T-helper 9 cell (primary cell): ENCODE results near the gene ZNF532.
"Not testable (repeated sequence)": the region's sequence is repeated elsewhere in the genome, so short reads cannot be mapped to it uniquely, and the experiment has no call there.

Experiments
- DNase-seq: peaks from one replicate; pipeline ENCODE4 v3.0.0-alpha.2; 2020
- total RNA-seq, 2 donors: gene quantifications; one replicate each; lab custom pipeline; 2026; lab: John Stamatoyannopoulos, UW

ZNF532 gene, protein sequence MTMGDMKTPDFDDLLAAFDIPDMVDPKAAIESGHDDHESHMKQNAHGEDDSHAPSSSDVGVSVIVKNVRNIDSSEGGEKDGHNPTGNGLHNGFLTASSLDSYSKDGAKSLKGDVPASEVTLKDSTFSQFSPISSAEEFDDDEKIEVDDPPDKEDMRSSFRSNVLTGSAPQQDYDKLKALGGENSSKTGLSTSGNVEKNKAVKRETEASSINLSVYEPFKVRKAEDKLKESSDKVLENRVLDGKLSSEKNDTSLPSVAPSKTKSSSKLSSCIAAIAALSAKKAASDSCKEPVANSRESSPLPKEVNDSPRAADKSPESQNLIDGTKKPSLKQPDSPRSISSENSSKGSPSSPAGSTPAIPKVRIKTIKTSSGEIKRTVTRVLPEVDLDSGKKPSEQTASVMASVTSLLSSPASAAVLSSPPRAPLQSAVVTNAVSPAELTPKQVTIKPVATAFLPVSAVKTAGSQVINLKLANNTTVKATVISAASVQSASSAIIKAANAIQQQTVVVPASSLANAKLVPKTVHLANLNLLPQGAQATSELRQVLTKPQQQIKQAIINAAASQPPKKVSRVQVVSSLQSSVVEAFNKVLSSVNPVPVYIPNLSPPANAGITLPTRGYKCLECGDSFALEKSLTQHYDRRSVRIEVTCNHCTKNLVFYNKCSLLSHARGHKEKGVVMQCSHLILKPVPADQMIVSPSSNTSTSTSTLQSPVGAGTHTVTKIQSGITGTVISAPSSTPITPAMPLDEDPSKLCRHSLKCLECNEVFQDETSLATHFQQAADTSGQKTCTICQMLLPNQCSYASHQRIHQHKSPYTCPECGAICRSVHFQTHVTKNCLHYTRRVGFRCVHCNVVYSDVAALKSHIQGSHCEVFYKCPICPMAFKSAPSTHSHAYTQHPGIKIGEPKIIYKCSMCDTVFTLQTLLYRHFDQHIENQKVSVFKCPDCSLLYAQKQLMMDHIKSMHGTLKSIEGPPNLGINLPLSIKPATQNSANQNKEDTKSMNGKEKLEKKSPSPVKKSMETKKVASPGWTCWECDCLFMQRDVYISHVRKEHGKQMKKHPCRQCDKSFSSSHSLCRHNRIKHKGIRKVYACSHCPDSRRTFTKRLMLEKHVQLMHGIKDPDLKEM (N-terminal part only)
- total RNA-seq: 10.6 to 16.5 reads per million in 2 donors

DNA sequence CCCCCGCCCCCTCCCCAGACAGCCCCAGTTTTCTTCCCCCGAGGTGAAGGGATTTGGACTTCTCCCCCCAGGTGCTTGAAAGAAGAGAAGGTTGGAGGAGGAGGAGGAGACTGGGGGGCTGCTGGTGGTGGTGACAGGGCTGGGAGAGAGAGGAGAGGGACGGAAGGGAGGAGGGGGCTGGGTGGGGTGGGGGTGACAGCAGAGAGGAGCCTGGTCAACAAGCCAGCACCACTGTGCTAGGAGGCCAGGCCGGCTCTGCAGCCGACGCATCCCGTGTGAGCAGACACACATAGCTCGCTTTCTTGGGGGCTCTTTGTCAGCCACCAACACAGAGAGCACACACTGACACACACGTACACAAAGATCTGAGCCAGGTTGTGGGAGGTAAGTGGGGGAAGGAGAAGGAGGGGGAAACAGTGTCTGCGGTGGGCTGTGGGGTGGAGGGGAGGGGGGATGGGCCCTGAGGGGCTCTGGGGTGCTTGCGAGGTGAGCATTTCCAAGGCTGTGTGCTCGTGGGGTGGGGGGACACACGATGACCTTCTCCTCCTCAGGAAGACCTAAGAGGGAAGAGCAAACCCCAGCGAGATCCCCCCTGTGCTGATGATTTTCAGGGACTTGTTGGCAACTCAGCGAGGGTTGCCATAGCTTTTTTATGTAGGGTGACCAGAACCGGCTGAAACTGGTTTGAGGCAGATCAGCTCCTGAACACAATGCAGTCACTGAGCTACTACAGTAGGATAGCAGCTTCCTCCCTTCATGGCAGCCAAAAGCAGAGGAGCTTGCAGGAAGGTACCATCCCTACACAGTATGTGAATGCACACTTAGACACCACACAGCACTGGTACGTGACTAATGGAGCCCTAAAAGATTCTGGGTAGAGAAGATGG, at the start of gene ZNF532:
TSS of gene ZNF532 (plus strand) at position 732 of the 887 bp plus-strand sequence. CDS start 53,411 bp downstream, outside the sequence.
- no peak for DNase-seq

DNA sequence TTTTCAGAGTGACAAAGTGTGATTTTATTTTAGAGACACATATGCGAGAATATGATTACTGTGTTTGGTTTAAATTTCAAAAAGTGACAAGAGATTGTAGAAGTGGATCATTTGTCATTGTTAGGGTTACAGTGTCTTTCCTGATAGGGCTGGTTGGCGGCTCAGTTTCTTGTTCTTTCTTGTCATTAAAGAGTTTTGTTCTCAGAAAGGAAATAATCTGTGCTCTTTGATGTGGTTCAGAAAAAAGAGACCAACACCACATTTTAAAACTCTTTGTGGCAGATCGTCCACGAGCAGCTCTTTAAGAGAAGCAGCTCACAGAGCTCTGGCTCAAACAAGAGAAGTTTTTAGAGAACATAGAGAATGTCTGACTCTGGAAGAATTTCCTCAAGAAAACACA, 45.6 kb upstream of the ZNF532 start:
- DNase-seq: no peak

DNA sequence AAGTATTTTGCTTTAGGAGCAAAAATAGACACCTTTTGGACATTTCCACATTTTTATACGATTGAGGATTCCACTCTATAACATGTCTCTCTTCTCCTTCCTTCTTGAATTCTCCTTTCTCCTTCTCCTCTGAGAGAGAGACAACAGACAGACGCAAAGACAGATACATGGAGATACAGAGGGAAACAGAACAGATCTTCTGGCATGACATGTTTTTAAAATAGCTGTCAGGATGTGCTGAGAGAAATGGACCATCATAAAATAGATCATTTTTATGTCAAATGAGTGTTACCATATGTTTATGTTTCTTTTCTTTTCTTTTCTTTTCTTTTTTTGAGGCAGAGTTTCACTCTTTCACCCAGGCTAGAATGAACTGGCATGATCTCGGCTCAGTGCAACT, 44.4 kb upstream of the ZNF532 start:
- no peak for DNase-seq

DNA sequence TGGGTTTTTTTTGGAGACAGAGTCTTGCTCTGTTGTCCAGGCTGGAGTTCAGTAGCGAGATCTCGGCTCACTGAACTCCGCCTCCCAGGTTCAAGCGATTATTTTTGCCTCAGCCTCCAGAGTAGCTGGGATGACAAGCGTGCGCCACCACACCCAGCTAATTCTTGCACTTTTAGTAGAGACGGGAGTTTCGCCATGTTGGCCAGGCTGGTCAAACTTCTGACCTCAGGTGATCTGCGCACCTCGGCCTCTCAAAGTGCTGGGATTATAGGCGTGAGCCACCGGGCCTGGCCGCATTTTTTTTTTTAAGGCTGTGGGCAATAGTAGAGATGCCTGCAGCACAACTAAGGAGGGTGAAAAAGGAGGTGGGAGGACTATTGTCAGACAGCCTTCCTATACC, 41.7 kb upstream of the ZNF532 start:
- DNase-seq: no peak

DNA sequence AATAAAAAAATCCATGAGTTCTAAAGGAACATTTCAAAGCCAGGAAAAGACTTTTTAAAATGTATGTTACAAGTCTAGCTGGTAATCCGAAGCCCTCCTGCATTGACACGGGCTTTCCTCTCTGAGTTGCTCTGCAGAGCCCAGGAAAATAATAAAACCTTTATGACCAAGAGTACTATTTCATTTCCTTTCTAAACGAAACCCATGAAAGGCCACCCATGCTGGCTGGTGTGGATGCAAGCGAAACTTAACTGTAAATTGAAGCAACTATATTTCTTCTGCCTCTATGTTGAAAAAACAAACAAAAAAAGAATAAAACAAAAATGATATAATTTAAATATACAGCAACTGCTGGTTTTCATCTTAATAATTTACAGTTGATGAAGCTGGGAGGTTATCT, 41.3 kb upstream of the ZNF532 start:
- DNase-seq: no peak

DNA sequence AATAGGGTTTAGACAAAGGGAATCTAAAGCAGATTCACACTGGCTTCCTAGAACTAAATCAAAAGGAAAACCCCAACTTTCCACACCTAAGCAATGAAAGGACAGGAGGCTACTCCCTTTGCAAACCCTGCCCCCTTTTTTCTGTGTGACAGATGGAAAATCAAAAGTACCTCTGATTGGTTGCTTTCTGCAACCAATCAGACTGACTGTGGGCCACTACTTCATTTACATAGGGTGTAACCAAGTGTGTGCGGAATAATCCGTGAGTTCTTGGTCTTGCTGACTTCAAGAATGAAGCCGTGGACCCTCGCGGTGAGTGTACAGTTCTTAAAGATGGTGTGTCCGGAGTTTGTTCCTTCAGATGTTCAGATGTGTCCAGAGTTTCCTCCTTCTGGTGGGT, 37.8 kb upstream of the ZNF532 start:
- DNase-seq: not testable (repeated sequence)

DNA sequence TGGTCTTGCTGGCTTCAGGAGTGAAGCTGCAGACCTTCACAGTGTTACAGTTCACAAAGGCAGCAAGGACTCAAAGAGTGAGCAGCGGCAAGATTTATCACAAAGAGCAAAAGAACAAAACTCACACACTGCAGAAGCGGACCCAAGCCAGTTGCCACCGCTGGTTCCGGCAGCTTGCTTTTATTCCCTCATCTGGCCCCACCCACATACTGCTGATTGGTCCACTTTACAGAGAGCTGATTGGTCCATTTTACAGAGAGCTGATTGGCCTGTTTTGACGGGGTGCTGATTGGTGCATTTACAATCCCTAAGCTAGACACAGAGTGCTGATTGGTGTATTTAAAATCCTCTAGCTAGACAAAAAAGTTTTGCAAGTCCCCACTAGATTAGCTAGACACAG, 37.2 kb upstream of the ZNF532 start:
- no peak for DNase-seq

DNA sequence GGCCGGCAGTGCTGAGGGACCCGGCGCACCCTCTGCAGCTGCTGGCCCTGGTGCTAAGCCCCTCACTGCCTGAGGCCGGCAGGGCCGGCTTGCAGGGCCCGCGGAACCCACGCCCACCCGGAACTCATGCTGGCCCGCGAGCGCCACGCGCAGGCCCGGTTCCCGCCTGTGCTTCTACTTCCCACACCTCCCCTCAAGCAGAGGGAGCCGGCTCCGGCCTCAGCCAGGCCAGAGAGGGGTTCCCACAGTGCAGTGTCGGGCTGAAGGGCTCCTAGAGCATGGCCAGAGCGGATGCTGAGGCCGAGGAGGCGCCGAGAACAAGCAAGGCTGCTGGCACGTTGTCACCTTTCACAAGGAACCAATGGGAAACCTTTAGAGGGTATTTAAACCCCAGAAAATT, 36.8 kb upstream of the ZNF532 start:
- no peak for DNase-seq

DNA sequence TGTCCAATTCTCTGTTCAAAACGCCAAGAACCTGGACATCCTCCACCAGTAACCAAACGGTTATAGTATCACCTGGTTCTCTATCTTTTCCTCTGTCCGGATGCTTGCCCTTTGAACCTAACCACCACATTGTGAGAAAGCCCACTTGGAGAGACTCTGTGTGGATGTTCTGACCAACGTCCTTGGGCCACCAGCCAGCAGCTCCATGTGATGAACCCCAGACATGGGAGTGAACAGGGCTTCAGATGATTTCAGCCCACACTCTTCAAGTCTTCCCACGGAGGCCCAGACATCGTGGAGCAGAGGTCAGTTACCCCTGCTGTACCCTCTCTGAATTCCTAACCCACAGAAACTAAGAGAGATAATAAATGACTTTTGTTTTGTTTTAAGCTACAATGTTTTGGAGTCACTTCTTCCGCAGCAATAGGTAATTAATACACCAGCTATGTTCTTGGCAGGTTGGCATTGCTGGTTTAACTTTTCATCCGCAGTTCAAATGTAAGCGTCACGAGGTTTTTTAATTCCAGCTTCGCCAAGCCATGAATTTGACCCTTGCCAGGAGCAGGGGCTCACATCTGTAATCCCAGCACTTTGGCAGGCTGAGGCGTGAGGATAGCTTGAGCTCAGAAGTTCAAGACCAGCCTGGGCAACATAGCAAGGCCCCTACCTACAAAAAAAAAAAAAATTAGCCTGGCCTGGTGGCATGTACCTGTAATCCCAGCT, 36.1 kb upstream of the ZNF532 start:
- no peak for DNase-seq

DNA sequence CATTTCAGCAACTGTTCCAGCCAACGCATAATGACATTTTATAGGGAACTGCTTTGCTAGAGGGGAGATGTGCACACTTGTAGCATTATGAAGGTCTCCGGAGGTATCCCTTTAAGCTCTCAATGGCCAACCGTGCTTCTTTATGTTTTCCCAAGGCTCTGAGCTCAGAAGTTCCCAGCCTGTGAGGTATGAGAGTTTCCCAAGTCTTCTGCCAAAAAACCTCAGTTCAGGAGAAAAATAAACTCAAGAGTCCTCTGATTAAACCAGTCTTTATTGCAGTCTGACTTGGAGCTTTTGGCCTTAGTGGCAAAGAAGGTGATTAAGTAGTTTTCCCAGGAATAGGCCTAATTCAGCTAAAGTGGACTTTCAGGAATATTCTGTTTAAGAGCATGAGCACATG, 35.4 kb upstream of the ZNF532 start:
- no peak for DNase-seq

DNA sequence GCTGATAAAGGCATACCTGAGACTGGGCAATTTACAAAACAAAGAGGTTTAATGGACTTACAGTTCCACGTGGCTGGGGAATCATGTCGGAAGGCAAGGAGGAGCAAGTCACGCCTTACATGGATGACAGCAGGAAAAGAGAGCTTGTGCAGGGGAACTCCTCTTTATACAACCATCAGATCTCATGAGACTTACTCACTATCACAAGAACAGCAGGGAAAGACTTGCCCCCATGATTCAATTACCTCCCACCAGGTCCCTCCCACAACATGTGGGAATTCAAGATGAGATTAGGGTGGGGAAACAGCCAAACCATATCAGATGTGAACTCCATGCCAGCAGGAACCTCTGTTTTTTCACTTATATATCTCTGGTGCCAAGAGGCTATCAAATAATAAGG, 34.8 kb upstream of the ZNF532 start:
- DNase-seq: not testable (repeated sequence)

DNA sequence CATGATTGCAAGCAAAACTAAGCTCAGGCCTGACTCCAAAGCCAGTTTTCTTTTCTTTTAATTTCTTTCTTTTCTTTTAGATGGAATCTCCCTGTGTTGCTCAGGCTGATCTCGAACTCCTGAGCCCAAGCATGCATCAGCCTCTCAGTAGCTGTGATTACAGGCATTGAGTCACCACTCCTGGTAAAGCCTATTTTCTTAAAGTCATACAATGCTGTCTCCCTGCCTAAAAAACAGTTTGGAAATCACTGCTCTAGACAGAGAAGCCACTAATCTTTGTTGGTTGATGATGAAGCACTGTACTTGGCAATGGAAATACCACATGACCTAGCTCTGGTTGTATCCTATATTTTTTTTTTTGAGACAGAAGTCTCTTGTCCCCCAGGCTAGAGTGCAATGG, 33.1 kb upstream of the ZNF532 start:
- no peak for DNase-seq

DNA sequence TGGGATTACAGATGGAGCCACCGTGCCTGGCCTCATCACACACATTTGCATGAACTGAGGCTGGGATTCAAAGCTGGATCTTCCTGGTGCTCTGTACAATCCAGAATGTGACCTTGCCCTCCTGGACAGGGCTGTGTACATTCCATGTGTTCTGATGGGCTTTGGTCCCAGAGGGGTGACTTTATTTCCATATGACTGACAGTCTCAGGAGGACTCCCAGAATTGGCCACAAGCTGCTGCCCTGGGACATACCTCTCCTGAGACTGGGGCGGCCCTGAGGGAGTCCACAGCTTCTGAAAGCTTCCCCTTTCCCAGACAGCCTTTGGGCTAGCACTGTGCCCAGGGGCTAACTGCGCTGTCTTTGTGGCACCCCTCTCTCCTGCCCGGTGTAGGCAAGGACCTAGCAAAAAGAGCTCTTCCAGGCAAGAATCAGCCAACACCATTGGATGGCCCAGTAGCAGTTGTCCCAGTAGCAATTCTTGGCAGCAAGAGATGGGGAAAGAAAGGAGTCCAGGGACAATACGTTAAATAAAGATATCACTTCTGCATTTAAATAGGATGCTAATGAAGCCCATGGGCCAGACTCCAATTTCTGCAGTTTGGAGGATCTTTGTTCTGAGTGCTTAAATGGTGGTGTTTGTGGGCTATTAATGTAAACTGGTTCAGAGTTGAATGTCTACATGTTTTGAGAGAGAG, 26.4 kb upstream of the ZNF532 start:
- DNase-seq: no peak

DNA sequence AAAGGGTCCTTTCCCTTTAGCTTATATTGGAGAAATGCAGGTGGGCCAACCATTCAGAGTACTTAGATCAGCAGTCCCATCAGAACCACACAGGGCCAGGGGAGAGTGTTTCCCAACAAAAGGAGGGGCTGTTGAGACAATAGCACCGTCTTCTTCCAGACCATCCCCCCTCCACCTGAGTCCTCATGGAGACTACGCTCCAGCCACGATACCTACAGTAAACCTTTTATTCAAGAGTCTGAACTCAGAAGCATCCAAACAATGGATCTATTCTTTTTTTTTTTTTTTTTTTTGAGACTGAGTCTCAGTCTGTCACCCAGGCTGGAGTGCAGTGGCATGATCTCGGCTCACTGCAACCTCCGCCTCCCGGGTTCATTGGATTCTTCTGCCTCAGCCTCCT, 25.7 kb upstream of the ZNF532 start:
- DNase-seq: no peak

DNA sequence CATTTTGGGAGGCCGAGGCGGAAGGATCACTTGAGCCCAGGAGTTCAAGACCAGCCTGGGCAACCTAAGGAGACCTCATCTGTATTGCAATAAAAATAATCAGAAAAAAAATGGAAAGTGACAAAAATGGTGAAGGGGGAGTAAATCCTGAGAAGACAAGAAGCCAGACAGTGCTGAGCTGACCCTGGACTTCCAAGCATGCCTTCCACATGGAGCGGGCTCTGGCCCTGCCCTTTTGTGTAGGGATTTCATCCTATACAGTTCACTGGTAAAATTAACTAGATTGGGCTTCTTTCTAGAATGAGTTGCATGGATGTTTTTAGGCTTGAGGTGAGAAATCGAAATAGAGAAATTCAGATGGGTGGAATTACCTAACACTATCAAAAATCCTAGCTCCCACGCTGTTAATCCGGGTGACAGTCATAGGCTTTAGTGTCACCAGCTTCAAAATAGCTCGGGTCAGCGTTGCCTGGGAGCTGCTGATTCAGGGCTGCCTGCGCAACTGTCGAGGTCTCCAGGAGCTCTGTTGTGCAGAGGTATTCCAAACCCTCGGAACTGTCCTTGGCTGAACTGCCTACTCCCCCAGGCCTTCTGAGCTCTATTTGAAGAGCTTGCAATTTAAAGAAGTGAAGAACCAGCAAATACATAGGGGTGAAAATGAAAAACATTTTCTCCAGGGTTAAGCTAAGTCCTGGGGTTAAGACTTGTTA, 21.5 kb upstream of the ZNF532 start:
- DNase-seq: no peak

DNA sequence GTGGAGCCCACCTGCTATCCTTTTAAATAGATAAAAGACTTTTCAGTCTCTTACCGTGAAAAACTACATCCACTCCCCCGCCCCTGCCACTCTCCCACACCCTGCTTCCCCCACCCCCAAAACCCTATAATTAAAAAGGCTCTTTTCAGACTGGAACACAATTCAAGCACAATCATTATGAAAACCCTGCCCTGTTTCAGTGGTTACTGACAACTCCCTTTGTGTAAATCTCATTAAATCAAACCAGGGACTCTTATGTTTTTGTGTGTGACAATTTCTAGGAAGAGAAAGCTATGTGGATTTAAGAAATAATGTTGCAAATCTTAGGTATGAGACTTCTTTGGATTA, 21.0 kb upstream of the ZNF532 start:
- DNase-seq: no peak

DNA sequence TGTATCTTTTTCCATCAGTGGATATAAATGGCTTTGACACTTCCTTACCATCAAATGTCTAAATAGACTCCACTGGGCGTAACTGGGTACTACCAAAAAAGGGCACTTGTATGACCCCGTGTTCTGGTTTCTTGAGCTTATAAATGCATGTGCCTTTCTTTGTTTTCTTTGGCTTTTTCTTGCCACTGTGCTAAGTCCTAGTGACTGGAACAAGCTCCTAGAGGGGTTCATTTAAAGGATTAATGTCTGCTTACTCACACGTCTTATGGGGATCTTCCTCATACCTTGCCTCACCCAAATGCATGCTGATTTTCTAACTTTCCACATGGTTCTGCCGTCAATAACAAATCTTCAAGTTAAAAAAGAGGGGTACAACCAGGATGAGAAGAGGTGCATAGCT, 19.8 kb upstream of the ZNF532 start:
- no peak for DNase-seq

DNA sequence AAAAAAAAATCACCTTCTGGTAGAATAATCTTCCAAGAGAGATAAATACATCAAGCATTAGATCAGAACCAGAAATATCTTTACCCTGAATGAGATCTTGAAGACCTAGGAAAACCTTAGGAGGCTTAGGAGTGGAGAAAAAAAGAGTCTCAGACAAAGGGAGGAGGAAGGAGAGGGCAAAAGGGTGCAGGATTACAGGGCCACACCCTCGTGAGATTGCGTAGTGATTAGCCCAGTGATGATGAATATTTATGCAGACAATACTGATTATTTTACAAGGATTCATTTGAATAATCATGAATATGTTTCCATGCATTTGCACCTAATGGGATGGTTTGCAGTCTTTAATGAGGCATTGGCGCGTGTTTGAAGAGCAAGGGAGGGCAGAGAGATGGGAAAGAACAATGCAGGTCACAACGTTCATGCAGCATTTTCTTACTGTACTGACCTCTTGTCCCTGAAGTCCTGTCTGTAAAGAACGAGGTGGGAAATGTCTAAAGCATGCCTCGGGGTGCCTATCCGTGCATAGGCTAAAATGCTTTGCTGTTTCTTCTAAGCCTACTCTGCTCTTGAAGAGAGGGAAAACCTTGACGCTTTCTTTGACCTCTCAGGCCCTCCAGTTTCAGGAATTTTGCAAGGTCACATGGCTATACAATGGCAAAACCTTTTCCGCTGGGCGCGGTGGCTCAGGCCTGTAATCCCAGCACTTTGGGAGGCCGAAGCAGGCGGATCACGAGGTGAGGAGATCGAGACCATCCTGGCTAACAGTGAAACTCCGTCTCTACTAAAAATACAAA, 18.6 kb upstream of the ZNF532 start:
- DNase-seq: no peak

DNA sequence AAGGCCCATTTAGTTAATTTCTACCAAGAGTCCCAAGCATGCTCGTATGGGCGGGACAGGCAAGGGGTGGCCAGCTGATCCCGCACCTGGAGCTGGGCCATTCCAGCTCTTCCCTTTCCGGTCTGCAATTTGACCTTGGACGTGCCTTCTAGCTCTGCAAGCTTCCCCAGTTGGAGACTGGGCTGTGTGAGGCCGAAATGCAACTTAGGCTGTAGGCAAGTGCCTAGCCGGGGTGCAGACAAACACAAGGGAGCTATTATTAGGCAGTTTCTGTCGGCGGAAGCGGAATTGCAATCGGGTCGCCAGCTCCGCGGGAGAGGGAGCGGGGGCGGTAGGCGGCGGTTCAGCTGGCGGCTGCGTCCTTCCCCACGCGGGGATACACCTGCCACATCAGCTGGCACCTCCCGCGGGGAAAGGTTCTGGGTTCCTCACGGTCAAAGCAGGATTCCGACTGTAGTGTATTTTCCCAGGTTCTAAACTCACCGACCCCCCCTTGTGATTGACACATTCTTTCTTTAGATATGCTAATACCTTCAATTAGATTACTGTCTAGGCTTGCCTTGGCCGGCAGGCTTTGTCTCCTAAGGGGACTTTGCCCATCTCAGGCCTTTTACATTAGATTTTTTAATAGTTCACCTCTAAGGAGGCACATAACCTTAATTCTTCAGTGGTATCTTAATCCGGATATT, 17.1 kb upstream of the ZNF532 start:
- no peak for DNase-seq
